ENCODE measurements around the gene PLCB1. TPM values are rescaled to one million over a fixed set of nuclear protein-coding genes. Genes with fewer than 3 reads are reported as not detected.

Gene PLCB1
- total and polyA plus RNA-seq, 2 experiments from 2014 or later: 14.9 to 20.7 TPM

DNA sequence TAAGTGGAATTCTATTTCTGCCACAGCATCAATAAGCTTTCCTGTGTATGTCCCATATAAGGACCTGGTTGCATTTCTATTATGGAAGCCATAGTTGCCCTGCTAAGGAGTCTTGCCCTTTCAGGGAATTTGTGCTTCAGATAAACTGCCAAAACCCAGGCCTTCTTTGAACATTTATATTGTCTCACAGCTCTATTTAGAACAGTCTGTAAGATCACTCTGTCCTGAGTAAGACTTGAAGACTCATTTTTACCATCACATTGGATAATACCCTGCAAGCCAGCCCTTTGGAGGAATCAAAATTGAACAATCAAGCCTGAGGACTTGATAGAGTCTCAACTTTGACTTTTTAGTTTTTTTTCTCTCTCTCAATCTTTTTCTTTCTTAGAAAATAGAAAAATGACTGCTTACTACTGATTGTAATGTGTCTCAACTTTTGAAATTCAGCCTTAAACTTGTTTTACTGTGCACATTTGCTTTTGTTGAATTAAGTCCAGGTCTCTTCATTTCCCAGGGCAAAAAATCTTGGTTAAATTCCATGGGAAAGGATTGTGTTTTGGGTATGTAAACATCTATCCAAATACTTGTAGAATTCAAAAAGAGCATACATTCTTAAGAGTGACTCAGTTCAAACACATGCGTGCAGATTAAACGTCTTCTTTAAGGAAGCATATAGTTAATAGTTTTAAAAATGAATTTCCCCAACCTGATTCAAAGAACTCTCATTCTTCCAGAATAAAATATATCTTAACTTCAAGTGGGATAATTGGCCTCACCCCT is 91.2 kb downstream of the PLCB1 start (continued):
- TF ChIP-seq, protein P1, sequence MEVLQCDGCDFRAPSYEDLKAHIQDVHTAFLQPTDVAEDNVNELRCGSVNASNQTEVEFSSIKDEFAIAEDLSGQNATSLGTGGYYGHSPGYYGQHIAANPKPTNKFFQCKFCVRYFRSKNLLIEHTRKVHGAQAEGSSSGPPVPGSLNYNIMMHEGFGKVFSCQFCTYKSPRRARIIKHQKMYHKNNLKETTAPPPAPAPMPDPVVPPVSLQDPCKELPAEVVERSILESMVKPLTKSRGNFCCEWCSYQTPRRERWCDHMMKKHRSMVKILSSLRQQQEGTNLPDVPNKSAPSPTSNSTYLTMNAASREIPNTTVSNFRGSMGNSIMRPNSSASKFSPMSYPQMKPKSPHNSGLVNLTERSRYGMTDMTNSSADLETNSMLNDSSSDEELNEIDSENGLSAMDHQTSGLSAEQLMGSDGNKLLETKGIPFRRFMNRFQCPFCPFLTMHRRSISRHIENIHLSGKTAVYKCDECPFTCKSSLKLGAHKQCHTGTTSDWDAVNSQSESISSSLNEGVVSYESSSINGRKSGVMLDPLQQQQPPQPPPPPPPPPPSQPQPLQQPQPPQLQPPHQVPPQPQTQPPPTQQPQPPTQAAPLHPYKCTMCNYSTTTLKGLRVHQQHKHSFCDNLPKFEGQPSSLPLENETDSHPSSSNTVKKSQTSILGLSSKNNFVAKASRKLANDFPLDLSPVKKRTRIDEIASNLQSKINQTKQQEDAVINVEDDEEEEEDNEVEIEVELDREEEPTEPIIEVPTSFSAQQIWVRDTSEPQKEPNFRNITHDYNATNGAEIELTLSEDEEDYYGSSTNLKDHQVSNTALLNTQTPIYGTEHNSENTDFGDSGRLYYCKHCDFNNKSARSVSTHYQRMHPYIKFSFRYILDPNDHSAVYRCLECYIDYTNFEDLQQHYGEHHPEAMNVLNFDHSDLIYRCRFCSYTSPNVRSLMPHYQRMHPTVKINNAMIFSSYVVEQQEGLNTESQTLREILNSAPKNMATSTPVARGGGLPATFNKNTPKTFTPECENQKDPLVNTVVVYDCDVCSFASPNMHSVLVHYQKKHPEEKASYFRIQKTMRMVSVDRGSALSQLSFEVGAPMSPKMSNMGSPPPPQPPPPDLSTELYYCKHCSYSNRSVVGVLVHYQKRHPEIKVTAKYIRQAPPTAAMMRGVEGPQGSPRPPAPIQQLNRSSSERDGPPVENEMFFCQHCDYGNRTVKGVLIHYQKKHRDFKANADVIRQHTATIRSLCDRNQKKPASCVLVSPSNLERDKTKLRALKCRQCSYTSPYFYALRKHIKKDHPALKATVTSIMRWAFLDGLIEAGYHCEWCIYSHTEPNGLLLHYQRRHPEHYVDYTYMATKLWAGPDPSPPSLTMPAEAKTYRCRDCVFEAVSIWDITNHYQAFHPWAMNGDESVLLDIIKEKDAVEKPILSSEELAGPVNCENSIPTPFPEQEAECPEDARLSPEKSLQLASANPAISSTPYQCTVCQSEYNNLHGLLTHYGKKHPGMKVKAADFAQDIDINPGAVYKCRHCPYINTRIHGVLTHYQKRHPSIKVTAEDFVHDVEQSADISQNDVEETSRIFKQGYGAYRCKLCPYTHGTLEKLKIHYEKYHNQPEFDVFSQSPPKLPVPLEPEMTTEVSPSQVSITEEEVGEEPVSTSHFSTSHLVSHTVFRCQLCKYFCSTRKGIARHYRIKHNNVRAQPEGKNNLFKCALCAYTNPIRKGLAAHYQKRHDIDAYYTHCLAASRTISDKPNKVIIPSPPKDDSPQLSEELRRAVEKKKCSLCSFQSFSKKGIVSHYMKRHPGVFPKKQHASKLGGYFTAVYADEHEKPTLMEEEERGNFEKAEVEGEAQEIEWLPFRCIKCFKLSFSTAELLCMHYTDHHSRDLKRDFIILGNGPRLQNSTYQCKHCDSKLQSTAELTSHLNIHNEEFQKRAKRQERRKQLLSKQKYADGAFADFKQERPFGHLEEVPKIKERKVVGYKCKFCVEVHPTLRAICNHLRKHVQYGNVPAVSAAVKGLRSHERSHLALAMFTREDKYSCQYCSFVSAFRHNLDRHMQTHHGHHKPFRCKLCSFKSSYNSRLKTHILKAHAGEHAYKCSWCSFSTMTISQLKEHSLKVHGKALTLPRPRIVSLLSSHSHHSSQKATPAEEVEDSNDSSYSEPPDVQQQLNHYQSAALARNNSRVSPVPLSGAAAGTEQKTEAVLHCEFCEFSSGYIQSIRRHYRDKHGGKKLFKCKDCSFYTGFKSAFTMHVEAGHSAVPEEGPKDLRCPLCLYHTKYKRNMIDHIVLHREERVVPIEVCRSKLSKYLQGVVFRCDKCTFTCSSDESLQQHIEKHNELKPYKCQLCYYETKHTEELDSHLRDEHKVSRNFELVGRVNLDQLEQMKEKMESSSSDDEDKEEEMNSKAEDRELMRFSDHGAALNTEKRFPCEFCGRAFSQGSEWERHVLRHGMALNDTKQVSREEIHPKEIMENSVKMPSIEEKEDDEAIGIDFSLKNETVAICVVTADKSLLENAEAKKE (CRISPR knock-in tag; IDR thresholded peaks at IDR 0.05): no peak
- TF ChIP-seq EZH2phosphoT487 (IDR thresholded peaks at IDR 0.05; ENCODE audit: unreplicated experiment) (no peak), STAT1 (IDR thresholded peaks at IDR 0.05; ENCODE audit: unreplicated experiment) (no peak), ZNF331 (CRISPR knock-in tag; IDR thresholded peaks at IDR 0.05; ENCODE audit: low read depth) (no peak)
- TF ChIP-seq, protein P2, sequence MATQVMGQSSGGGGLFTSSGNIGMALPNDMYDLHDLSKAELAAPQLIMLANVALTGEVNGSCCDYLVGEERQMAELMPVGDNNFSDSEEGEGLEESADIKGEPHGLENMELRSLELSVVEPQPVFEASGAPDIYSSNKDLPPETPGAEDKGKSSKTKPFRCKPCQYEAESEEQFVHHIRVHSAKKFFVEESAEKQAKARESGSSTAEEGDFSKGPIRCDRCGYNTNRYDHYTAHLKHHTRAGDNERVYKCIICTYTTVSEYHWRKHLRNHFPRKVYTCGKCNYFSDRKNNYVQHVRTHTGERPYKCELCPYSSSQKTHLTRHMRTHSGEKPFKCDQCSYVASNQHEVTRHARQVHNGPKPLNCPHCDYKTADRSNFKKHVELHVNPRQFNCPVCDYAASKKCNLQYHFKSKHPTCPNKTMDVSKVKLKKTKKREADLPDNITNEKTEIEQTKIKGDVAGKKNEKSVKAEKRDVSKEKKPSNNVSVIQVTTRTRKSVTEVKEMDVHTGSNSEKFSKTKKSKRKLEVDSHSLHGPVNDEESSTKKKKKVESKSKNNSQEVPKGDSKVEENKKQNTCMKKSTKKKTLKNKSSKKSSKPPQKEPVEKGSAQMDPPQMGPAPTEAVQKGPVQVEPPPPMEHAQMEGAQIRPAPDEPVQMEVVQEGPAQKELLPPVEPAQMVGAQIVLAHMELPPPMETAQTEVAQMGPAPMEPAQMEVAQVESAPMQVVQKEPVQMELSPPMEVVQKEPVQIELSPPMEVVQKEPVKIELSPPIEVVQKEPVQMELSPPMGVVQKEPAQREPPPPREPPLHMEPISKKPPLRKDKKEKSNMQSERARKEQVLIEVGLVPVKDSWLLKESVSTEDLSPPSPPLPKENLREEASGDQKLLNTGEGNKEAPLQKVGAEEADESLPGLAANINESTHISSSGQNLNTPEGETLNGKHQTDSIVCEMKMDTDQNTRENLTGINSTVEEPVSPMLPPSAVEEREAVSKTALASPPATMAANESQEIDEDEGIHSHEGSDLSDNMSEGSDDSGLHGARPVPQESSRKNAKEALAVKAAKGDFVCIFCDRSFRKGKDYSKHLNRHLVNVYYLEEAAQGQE (IDR thresholded peaks at IDR 0.05; ENCODE audit: unreplicated experiment): no peak
